ENCODE results near the gene VAV3.

Gene VAV3

GRCh38 chr1:107525145-107525544 lies 439.8 kb downstream of the VAV3 start:
- H3K4me3 ChIP-seq (ENCODE audit: low read depth, low read length), result no peak overlapping the region
- DNase-seq (ENCODE audit: low read depth), result no peak
- in situ Hi-C loops (cut with HindIII; ENCODE audit: low sequenced_read_pairs), result loop anchor here (5.0 kb wide), 1 partner anchor 48 kb away; no protein-coding TSS in a partner anchor
- no peak for TF ChIP-seq CTCF (IDR thresholded peaks at IDR 0.05; ENCODE audit: low read depth, low read length, missing control alignments)

GRCh38 chr1:107524301-107524700 lies 440.7 kb downstream of the VAV3 start:
- DNase-seq (ENCODE audit: low read depth), result no peak
- H3K4me3 ChIP-seq (ENCODE audit: low read depth, low read length), result no peak overlapping the region
- in situ Hi-C loops (cut with HindIII; ENCODE audit: low sequenced_read_pairs), result no loop called here
- TF ChIP-seq CTCF (IDR thresholded peaks at IDR 0.05; ENCODE audit: low read depth, low read length, missing control alignments), result no peak

GRCh38 chr1:107523736-107524135 lies 441.2 kb downstream of the VAV3 start:
- H3K4me3 ChIP-seq (ENCODE audit: low read depth, low read length), result no peak overlapping the region
- in situ Hi-C loops (cut with HindIII; ENCODE audit: low sequenced_read_pairs), result no loop called here
- DNase-seq (ENCODE audit: low read depth), result no peak
- TF ChIP-seq CTCF (IDR thresholded peaks at IDR 0.05; ENCODE audit: low read depth, low read length, missing control alignments), result no peak

- no peak for TF ChIP-seq CTCF (IDR thresholded peaks at IDR 0.05; ENCODE audit: low read depth, low read length, missing control alignments)
- H3K4me3 ChIP-seq (ENCODE audit: low read depth, low read length), result no peak overlapping the region
- in situ Hi-C loops (cut with HindIII; ENCODE audit: low sequenced_read_pairs), result no loop called here
- no peak for DNase-seq (ENCODE audit: low read depth)
These were observed 441.9 kb downstream of the VAV3 start for GRCh38 chr1:107523061-107523460.
